Measurements from ENCODE around the gene XRCC1.
"Not testable (repeated sequence)": the region's sequence is repeated elsewhere in the genome, so short reads cannot be mapped to it uniquely, and the experiment has no call there.

XRCC1 gene

GRCh38 chr19:43598445-43599240 is 23.3 kb upstream of the XRCC1 start:
- no peak for DNase-seq

GRCh38 chr19:43597876-43598275 is 22.5 kb upstream of the XRCC1 start:
- no peak for DNase-seq

- DNase-seq = no peak
These were observed 21.6 kb upstream of the XRCC1 start for GRCh38 chr19:43596842-43597461.

- DNase-seq = peak; percentile 100
These were observed 20.9 kb upstream of the XRCC1 start, which contains the start of the genes IRGQ and ZNF576 for GRCh38 chr19:43595999-43596841. Gene IRGQ (minus strand): TSS chr19:43596134. CDS start chr19:43595338, 796 bp downstream. Gene ZNF576 (plus strand): TSS chr19:43596595. CDS start chr19:43597109, 514 bp downstream.

GRCh38 chr19:43595605-43595998 is 20.3 kb upstream of the XRCC1 start:
- DNase-seq = no peak

GRCh38 chr19:43594710-43595604 is 19.6 kb upstream of the XRCC1 start:
- DNase-seq = peak; percentile 73

- DNase-seq = no peak
These were observed 18.9 kb upstream of the XRCC1 start for GRCh38 chr19:43594081-43594697.

GRCh38 chr19:43592800-43593350 is 17.5 kb upstream of the XRCC1 start:
- no peak for DNase-seq

- no peak for DNase-seq
These were observed 16.8 kb upstream of the XRCC1 start for GRCh38 chr19:43591904-43592772.

GRCh38 chr19:43589678-43590077 is 14.4 kb upstream of the XRCC1 start:
- no peak for DNase-seq

- no peak for DNase-seq
These were observed 13.9 kb upstream of the XRCC1 start for GRCh38 chr19:43589277-43589676.

GRCh38 chr19:43587029-43587428 is 11.7 kb upstream of the XRCC1 start:
- not testable (repeated sequence) for DNase-seq

- no peak for DNase-seq
These were observed 11.0 kb upstream of the XRCC1 start for GRCh38 chr19:43586346-43586745.

- no peak for DNase-seq
These were observed 9.2 kb upstream of the XRCC1 start for GRCh38 chr19:43584484-43584883.

- DNase-seq = no peak
These were observed 7.2 kb upstream of the XRCC1 start for GRCh38 chr19:43582495-43582894.

- no peak for DNase-seq
These were observed 6.1 kb upstream of the XRCC1 start for GRCh38 chr19:43581467-43581866.

- DNase-seq = no peak
These were observed 3.5 kb upstream of the XRCC1 start for GRCh38 chr19:43578787-43579186.

- peak; percentile 29 for DNase-seq
These were observed 890 bp upstream of the XRCC1 start for GRCh38 chr19:43575955-43576878.

All from right hindlimb (tissue), 1 donor.